Colonic mucosa (tissue), 4 donors: ENCODE data around the gene C1orf50. TPM values are rescaled to one million over a fixed set of nuclear protein-coding genes. Genes with fewer than 3 reads are reported as not detected.

Experiments used
- DNase-seq: peaks from one replicate; pipeline ENCODE4 v3.0.0-alpha.2; 2020
- H3K27ac ChIP-seq: fragments of 200-600 bp; one replicate; pipeline ENCODE4 v1.8.0; 2021
- H3K27me3 ChIP-seq: fragments of 200-600 bp; one replicate; pipeline ENCODE4 v1.8.0; 2021
- H3K36me3 ChIP-seq: fragments of 200-600 bp; one replicate; pipeline ENCODE4 v1.8.0; 2021
- H3K4me1 ChIP-seq: fragments of 200-600 bp; one replicate; pipeline ENCODE4 v1.8.0; 2021; ENCODE audit warnings: mild to moderate bottlenecking
- H3K4me3 ChIP-seq: fragments of 200-600 bp; one replicate; pipeline ENCODE4 v1.8.0; 2021
- H3K9ac ChIP-seq, 2 donors: one replicate each; pipeline ENCODE4 v1.7.0; 2013; ENCODE audit warnings: control low read depth in 2 of 2, low read depth in 2 of 2, low read length in 2 of 2
- H3K9me3 ChIP-seq: fragments of 200-600 bp; one replicate; pipeline ENCODE4 v1.8.0; 2021
- intact Hi-C: fragments of 100-400 bp; cut with DNase I; formaldehyde crosslinking; loops from one replicate; pipeline ENCODE4 v1.14.1; 2022
- total RNA-seq, 2 donors: library from RNA; stranded (reverse); fragmentation: NEBNext Ultra II Directional in 1 of 2; extraction: Animal tissue kit (Norgen Biotek cat#: 25700) in 1 of 2; gene quantifications; one replicate each; pipeline ENCODE4 v1.2.1, GENCODE V29; 2021
- TF ChIP-seq, protein P1 (sequence below): fragments of 200-600 bp; IDR thresholded peaks from one replicate; pipeline ENCODE4 v1.8.0; 2022; ENCODE audit warnings: antibody characterized with exemption, mild to moderate bottlenecking
- donor health status: healthy.
- donor health status: DM: no; HTN: no; CAD: no.
- donor health status: DM: no; HTN: no; CAD: no.

The C1orf50 gene
- total RNA-seq, 2 donors from 2014 or later, result 3.4 to 5.8 TPM

DNA sequence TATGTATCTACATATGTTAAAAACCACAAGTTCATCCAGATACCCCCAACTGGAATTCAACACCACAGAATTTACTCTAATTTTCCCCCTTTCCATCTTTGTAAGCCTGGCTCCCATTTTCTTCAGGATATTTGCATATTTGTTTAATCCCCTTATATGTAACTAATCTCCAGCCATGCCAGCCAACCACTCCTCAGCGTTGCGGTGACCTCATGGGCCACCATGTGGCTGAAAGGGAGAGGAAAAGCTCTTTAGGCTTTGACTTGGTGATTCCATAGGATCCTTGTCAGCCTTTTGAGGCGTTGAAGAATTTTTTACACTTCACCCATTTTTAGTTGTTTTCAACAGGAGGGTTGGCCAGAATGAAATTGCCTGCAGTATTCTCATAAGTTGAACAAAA, 37.0 kb upstream of the C1orf50 start:
- no peak overlapping the region for H3K9ac ChIP-seq
- H3K36me3 ChIP-seq, result no peaks in the 10 kb centered on the region
- H3K4me3 ChIP-seq, result no peak overlapping the region
- H3K9me3 ChIP-seq, result no peaks in the 10 kb centered on the region
- TF ChIP-seq, protein P1, sequence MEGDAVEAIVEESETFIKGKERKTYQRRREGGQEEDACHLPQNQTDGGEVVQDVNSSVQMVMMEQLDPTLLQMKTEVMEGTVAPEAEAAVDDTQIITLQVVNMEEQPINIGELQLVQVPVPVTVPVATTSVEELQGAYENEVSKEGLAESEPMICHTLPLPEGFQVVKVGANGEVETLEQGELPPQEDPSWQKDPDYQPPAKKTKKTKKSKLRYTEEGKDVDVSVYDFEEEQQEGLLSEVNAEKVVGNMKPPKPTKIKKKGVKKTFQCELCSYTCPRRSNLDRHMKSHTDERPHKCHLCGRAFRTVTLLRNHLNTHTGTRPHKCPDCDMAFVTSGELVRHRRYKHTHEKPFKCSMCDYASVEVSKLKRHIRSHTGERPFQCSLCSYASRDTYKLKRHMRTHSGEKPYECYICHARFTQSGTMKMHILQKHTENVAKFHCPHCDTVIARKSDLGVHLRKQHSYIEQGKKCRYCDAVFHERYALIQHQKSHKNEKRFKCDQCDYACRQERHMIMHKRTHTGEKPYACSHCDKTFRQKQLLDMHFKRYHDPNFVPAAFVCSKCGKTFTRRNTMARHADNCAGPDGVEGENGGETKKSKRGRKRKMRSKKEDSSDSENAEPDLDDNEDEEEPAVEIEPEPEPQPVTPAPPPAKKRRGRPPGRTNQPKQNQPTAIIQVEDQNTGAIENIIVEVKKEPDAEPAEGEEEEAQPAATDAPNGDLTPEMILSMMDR, result no peak
- H3K27me3 ChIP-seq, result no peaks in the 10 kb centered on the region
- no peak for DNase-seq
- no peak overlapping the region for H3K27ac ChIP-seq
- H3K4me1 ChIP-seq, result no peaks in the 10 kb centered on the region
- intact Hi-C loops, result no loop called here

DNA sequence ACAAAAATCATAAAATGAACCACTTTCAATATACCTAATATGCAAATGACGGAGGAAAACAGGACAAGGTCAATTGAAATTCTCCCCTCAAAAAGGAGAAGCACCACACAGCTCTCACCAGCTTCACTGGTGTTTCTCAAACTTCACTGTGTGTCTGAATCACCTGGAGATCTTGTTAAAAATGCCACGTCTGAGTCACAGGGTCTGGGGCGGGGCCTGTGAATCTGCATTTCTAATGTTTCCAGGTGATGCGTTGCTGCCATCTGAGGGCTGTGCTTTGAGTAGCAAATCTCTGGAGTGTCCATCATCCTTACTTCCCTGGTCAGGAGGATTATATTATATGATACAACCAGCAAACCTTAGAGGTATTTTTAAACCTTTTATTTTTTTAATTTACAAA, 36.1 kb upstream of the C1orf50 start:
- DNase-seq, result peak; percentile 65
- Histone ChIP-seq H3K4me3 (no peak overlapping the region), H3K9me3 (no peaks in the 10 kb centered on the region), H3K9ac (no peak overlapping the region), H3K4me1 (no peaks in the 10 kb centered on the region), H3K27ac (no peak overlapping the region), H3K36me3 (no peaks in the 10 kb centered on the region), H3K27me3 (no peaks in the 10 kb centered on the region)
- TF ChIP-seq, protein P1, result no peak
- intact Hi-C loops, result no loop called here

DNA sequence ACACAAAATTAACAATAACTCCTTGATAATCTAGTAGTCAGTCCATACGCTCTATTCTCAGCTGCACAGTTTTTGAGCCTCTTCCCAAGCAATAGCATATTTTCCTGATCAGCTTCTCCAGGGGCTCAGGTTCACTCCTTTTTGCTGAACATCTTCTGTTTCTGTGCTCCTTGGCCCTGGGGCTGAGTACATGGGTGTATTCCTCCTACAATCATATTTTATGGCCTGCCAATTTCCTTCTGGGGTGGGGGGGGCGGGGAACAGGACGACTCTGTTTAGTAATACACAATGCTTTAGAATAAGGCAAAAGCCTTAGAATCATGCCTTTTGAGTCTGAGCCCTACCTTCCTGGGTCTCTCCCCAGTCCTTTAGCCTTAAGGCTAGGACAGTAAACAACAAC, 35.5 kb upstream of the C1orf50 start:
- H3K27ac ChIP-seq, result no peak overlapping the region
- TF ChIP-seq, protein P1, result no peak
- DNase-seq, result peak; percentile 42

DNA sequence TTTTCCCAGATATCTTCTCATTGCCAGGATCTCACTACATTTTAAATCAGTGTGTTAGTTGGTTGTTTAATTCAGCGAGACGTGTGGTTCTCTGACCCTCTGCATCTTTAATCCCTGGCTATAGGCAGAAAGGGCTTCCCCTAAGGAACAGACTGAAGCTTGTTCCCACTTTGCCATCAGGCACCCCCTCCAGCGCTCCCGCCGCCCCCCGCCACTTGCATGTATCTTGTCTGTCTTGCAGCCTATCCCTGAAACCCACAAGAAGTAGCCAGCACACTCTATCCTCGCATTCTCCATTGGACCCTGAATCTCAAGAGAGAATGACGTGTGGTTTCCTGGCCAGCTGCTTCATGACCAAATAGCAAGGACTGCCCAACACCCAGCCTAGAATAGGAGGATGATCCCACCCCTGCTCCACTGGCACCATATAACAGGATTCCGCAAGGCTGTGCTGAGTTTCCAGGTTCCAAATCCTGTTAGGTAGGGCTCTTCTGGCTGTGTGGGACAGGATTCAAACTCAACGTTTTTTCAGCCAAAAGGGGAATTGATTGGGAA, 34.8 kb upstream of the C1orf50 start:
- intact Hi-C loops, result no loop called here
- Histone ChIP-seq H3K9me3 (no peaks in the 10 kb centered on the region), H3K27ac (no peak overlapping the region), H3K4me3 (no peak overlapping the region), H3K4me1 (no peaks in the 10 kb centered on the region), H3K36me3 (no peaks in the 10 kb centered on the region), H3K27me3 (no peaks in the 10 kb centered on the region), H3K9ac (no peak overlapping the region)
- DNase-seq, result no peak
- TF ChIP-seq, protein P1, result no peak

More for the DNA sequence above, 35.5 kb upstream of the C1orf50 start:
- H3K9ac ChIP-seq, result no peak overlapping the region
- no peaks in the 10 kb centered on the region for H3K27me3 ChIP-seq
- no peak overlapping the region for H3K4me3 ChIP-seq
- intact Hi-C loops, result no loop called here
- no peaks in the 10 kb centered on the region for H3K9me3 ChIP-seq
- H3K36me3 ChIP-seq, result no peaks in the 10 kb centered on the region
- H3K4me1 ChIP-seq, result no peaks in the 10 kb centered on the region

DNA sequence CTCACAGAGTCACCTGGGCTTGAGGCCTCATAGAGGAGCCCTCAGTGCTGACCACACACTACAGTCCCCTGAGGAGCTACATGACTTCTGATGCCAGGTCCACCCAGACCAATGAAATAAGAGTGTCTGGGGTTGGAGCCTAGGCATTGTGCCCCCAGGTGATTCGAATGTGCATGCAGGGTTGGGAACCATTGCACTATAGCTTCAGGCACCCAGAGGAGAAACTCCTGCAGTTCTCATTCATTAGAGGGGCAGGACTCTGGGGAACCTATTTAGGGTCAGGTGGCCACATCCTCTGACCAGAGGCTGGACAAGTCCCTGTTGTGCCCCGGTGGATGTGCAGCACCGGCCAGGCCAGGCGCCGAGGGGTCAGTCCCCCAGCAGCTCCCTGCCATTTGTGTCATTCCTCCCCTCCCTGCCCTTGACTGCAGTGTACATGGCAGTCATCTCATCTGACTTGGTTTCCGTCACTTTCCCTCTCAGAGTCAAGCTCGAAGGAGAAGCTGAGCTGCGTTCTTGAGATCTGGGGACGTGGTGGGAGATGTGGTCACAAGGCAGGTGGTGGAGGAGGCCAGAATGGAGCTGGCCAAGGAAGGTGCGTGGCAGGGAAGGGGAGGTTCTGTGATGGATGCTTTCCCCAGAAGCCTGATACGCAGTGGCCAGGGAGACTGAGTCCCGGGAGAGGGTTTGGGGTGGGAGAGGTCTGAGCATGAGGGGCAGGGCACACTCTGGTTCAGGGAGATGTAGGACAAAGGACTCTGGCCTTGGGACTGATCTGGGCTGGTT, 33.4 kb upstream of the C1orf50 start:
- Histone ChIP-seq H3K9ac (no peak overlapping the region), H3K27ac (no peak overlapping the region), H3K4me1 (no peaks in the 10 kb centered on the region), H3K36me3 (no peaks in the 10 kb centered on the region), H3K27me3 (no peaks in the 10 kb centered on the region), H3K4me3 (no peak overlapping the region), H3K9me3 (no peaks in the 10 kb centered on the region)
- intact Hi-C loops, result no loop called here
- TF ChIP-seq, protein P1, result no peak
- DNase-seq, result no peak
